GM11168 (cell line): ENCODE measurements around the gene MRFAP1L1.
"Not testable (repeated sequence)": the region's sequence is repeated elsewhere in the genome, so short reads cannot be mapped to it uniquely, and the experiment has no call there.

Experiments used
- in situ Hi-C: fragments of 300-500 bp; cut with MboI; formaldehyde crosslinking; loops from one replicate; pipeline ENCODE4 v1.12.0; 2022; ENCODE audit warnings: low sequenced_read_pairs; ENCODE audit not compliant: unreplicated experiment

The MRFAP1L1 gene

GRCh38 chr4:6693231-6694176 lies 16.2 kb downstream of the MRFAP1L1 start, which contains the start of gene S100P:
Gene S100P (plus strand): TSS chr4:6693878. CDS start chr4:6693933, 55 bp downstream.
- in situ Hi-C loops, result no loop called here

GRCh38 chr4:6692806-6693205 lies 16.9 kb downstream of the MRFAP1L1 start:
- in situ Hi-C loops, result no loop called here

- in situ Hi-C loops, result no loop called here
These were observed 17.3 kb downstream of the MRFAP1L1 start for GRCh38 chr4:6692379-6692778.

GRCh38 chr4:6689506-6689960 lies 20.1 kb downstream of the MRFAP1L1 start:
- in situ Hi-C loops, result no loop called here

- in situ Hi-C loops, result no loop called here
These were observed 20.7 kb downstream of the MRFAP1L1 start for GRCh38 chr4:6688879-6689505.

- in situ Hi-C loops, result no loop called here
These were observed 21.5 kb downstream of the MRFAP1L1 start for GRCh38 chr4:6687947-6688878.

- in situ Hi-C loops, result no loop called here
These were observed 23.4 kb downstream of the MRFAP1L1 start for GRCh38 chr4:6686104-6686787.

- in situ Hi-C loops, result no loop called here
These were observed 25.0 kb downstream of the MRFAP1L1 start for GRCh38 chr4:6684656-6685055.

GRCh38 chr4:6682862-6683590 lies 26.6 kb downstream of the MRFAP1L1 start:
- in situ Hi-C loops, result no loop called here

- in situ Hi-C loops, result no loop called here
These were observed 28.5 kb downstream of the MRFAP1L1 start for GRCh38 chr4:6681191-6681590.

- in situ Hi-C loops, result no loop called here
These were observed 29.2 kb downstream of the MRFAP1L1 start for GRCh38 chr4:6680372-6681034.

- in situ Hi-C loops, result no loop called here
These were observed 32.7 kb downstream of the MRFAP1L1 start for GRCh38 chr4:6676722-6677558.

- in situ Hi-C loops, result no loop called here
These were observed 35.0 kb downstream of the MRFAP1L1 start for GRCh38 chr4:6674500-6675149.

GRCh38 chr4:6673660-6674499 lies 35.8 kb downstream of the MRFAP1L1 start:
- in situ Hi-C loops, result no loop called here

- in situ Hi-C loops, result not testable (repeated sequence)
These were observed 36.4 kb downstream of the MRFAP1L1 start for GRCh38 chr4:6673191-6673659.

GRCh38 chr4:6672541-6673190 lies 37.0 kb downstream of the MRFAP1L1 start:
- in situ Hi-C loops, result not testable (repeated sequence)
